Measurements from ENCODE around the gene CTXN2.

DNA sequence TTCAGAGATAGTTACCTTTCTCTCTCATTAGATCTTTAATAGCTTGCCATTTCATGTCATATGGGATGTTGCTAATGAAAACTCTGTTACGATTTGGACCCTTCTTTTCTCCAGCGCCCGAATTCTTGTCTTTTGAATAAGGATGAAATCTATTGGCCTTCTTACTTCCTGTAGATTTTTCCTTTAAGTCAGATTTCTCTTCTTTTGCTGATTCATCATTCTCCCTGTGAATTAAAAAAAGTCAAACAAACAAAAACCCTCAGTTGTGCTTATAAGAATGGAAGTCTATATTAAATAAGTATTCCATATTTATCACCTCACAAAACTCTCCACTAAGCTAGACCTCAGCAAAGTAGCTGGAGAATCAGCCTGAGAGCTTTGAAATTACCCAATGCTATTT is 22.8 kb upstream of the CTXN2 start:
- TF ChIP-seq, protein P1, sequence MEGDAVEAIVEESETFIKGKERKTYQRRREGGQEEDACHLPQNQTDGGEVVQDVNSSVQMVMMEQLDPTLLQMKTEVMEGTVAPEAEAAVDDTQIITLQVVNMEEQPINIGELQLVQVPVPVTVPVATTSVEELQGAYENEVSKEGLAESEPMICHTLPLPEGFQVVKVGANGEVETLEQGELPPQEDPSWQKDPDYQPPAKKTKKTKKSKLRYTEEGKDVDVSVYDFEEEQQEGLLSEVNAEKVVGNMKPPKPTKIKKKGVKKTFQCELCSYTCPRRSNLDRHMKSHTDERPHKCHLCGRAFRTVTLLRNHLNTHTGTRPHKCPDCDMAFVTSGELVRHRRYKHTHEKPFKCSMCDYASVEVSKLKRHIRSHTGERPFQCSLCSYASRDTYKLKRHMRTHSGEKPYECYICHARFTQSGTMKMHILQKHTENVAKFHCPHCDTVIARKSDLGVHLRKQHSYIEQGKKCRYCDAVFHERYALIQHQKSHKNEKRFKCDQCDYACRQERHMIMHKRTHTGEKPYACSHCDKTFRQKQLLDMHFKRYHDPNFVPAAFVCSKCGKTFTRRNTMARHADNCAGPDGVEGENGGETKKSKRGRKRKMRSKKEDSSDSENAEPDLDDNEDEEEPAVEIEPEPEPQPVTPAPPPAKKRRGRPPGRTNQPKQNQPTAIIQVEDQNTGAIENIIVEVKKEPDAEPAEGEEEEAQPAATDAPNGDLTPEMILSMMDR (IDR thresholded peaks at IDR 0.05; ENCODE audit: low read length): no peak
- TF ChIP-seq EZH2 (optimal IDR thresholded peaks at IDR 0.05; ENCODE audit: low read depth, low read length): no peak

All from MM.1S (cell line).